NB4 (cell line): ENCODE results near the gene SMDT1.

ENCODE experiments used
- DNase-seq: peaks from one replicate; pipeline ENCODE4 v3.0.0; 2010; ENCODE audit warnings: low read depth
- H3K4me3 ChIP-seq: one replicate; pipeline ENCODE4 v1.5.1; 2011; ENCODE audit warnings: mild to moderate bottlenecking, low read depth, low read length, moderate library complexity
- MYC ChIP-seq: IDR thresholded peaks from 2 replicates; pipeline ENCODE4 v1.6.1; 2011; ENCODE audit warnings: low read depth, low read length
- POLR2A ChIP-seq: IDR thresholded peaks from 2 replicates; pipeline ENCODE4 v1.6.1; 2011; ENCODE audit warnings: mild to moderate bottlenecking; ENCODE audit not compliant: insufficient read length; ENCODE audit errors: extremely low read depth
- TF ChIP-seq, protein P1 (sequence below): IDR thresholded peaks from one replicate; pipeline ENCODE4 v1.5.1; 2012; ENCODE audit warnings: low read depth, low read length
- TF ChIP-seq, protein P2 (sequence below): IDR thresholded peaks from 2 replicates; pipeline ENCODE4 v1.6.1; 2011; ENCODE audit warnings: low read depth, low read length

SMDT1 gene

DNA sequence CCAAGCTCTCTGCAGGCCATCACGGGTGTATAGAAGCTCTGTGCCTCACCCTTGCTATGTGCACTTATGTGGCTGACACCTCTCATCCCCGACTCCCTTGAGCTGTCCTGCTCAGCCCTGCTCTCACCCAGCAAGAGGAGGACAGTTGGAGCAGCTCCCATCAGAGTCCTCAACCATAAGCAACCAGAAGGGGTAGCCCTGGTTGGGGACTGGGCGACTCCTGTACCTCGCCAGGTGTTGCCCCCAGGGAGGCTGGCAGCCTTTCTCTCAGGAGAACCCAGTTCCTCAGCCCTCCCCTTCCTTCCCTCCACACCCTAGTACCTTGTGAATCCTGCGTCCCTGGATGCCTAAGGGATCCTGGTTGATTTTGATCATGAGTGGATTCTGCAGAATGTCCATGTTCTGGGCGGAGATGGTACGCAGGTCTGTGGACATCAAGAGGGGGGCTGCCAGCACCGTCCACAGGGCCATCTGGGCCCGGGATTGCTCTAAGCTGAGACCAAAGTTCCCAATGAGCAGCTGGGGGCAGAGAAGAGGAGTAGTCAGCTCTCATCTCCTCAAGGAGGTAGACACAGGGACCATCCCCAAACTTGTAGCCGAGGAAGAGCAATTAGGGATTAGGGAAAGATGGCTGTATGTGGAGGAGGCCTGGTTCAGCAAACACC is 16.9 kb upstream of the SMDT1 start:
- H3K4me3 ChIP-seq: no peak overlapping the region
- TF ChIP-seq POLR2A: no peak
- TF ChIP-seq, protein P1, sequence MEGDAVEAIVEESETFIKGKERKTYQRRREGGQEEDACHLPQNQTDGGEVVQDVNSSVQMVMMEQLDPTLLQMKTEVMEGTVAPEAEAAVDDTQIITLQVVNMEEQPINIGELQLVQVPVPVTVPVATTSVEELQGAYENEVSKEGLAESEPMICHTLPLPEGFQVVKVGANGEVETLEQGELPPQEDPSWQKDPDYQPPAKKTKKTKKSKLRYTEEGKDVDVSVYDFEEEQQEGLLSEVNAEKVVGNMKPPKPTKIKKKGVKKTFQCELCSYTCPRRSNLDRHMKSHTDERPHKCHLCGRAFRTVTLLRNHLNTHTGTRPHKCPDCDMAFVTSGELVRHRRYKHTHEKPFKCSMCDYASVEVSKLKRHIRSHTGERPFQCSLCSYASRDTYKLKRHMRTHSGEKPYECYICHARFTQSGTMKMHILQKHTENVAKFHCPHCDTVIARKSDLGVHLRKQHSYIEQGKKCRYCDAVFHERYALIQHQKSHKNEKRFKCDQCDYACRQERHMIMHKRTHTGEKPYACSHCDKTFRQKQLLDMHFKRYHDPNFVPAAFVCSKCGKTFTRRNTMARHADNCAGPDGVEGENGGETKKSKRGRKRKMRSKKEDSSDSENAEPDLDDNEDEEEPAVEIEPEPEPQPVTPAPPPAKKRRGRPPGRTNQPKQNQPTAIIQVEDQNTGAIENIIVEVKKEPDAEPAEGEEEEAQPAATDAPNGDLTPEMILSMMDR: no peak
- TF ChIP-seq, protein P2, sequence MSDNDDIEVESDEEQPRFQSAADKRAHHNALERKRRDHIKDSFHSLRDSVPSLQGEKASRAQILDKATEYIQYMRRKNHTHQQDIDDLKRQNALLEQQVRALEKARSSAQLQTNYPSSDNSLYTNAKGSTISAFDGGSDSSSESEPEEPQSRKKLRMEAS: no peak
- no peak for TF ChIP-seq MYC
- no peak for DNase-seq

DNA sequence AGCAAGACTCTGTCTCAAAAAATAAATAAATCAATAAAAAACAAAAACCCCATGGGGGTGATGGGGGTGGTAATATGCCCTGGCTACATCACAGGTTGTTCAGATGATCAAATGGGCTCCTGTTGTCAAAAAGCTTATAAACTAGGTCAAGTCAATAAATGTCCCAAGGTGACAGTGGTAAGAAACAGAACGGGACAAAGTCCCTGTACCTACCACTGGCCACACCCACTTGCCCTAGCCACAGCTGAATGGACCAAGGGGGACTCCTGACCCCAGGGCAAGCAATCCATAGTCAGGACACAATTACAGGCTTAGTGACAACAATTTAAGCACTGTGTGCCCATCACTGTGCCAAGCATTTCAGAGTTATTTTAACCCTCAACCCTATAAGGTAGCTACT is 14.9 kb upstream of the SMDT1 start:
- H3K4me3 ChIP-seq: no peak overlapping the region
- DNase-seq: no peak
- TF ChIP-seq POLR2A (no peak), MYC (no peak)
- TF ChIP-seq, protein P1: no peak
- TF ChIP-seq, protein P2: no peak

DNA sequence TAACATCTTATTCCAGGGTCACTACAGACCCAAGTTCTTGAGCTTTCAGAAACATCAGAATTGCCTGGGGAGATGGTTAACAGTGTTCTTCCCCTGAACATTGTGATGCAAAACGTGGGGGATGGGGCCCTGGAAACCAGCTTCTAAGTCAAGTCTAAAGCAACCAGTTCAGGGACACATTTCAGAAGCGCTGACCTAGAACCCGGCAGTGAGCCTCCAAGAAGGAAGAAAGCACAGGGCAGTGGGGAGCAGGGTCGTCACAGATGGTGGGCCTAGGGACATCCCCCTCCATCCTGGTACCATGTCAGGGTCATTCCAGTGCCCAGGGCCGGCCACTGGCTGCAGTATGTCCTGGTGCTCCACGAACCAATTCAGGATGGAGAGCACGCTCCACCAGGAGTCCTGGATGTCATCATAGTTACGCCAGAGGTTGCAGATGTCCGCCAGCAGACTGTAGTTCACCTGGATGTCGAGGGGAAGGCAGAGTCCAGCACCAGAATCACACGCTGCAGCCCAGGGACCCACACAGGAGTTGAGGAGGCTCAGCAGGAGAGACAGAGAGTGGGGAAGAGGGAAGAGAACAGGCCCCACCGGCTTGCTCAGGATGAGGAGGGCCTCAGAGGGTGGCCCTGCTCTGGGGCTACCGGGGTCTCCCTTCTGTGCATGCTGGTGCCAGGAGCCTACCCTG is 13.9 kb upstream of the SMDT1 start:
- no peak overlapping the region for H3K4me3 ChIP-seq
- DNase-seq: no peak
- TF ChIP-seq, protein P2: no peak
- no peak for TF ChIP-seq POLR2A
- TF ChIP-seq, protein P1: no peak
- no peak for TF ChIP-seq MYC

DNA sequence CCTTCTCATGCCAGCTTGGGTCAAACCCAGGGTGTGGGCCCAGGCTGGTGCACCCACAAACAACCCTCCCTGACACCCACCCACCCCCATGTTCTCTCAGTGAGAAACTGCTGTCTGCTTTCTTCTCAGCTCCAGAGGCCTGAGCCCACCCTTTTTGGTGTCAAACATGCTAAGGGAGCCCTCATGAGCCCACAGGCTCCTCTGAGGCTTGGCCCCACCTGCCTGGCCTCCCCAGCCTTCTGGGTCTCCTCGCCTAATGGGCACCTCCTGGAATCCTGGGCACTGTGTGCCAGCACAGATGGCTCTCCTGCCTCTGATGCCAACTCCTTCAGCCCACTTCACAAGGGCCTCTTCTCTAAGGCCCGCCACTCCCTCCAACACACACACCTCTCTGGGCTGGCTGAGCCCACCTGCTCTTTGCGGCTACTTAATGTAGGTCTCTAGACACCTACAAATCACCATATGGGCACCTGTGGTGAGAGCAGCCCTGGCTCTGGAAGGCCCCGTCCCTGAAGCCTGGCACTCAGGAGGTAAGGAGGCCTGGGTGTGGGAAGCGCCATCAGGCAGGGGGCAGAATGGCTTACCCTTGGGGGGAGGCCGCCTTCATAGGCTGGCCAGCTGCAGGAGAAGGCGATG is 13.3 kb upstream of the SMDT1 start:
- no peak for DNase-seq
- no peak overlapping the region for H3K4me3 ChIP-seq
- TF ChIP-seq, protein P1: no peak
- no peak for TF ChIP-seq POLR2A
- TF ChIP-seq, protein P2: no peak

DNA sequence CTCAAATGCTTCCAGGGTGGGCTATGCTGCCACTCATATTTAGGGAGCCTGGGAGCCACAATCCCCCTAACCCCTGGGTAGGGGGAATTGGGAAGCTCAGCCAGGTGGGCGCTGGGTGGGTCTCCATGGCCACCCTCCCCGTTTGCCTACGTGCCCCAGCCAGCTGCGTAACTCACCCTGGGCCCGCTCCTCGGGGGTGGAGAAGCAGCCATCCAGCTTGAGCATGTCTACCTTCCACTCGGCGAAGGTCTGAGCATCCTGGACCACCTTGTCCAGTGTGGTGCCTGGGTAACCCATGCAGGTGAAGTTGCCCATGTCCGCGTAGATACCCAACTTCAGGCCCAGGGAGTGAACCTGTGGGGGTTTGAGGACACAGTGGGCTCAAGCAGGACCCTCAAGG is 12.6 kb upstream of the SMDT1 start:
- TF ChIP-seq POLR2A (no peak), MYC (no peak)
- TF ChIP-seq, protein P2: no peak
- DNase-seq: no peak
- no peak overlapping the region for H3K4me3 ChIP-seq

DNA sequence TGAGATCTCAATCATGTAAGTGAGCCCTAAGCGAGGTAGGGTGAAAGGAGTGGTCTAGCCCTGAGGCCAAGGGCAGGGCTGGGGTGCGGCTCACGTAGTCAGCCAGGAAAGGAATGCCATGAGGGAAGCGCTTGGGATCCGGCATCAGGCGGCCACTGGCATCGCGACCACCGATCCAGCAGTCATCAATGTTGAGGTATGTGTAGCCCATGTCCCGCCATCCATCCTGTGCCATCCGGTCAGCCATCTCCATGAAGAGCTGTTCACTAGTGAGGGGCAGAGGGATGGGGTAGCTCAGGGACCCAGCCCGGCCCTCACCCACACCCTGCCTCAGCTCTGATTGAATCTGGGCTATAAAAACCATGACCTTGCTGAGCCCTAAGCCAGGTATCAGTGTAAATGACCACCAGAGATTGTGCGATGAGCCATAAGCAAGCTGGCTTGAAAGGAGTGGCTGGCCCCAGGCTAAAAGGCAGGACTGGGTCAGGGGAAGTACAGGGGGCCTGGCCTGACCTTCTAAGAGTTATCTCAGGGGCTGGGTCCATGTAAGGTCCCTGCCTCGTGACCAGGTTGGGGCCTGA is 11.7 kb upstream of the SMDT1 start:
- TF ChIP-seq POLR2A (no peak), MYC (no peak)
- TF ChIP-seq, protein P1: no peak
- TF ChIP-seq, protein P2: no peak
- no peak for DNase-seq
- H3K4me3 ChIP-seq: no peak overlapping the region
